Common myeloid progenitor, CD34-positive (primary cell): ENCODE measurements around the gene SEPTIN12.
"Not testable (repeated sequence)": the region's sequence is repeated elsewhere in the genome, so short reads cannot be mapped to it uniquely, and the experiment has no call there.

Source experiments
- CTCF ChIA-PET: fragments of 350-600 bp; sonication (Branson Sonifier 250); formaldehyde crosslinking; loops from one replicate; lab custom pipeline; 2021; ENCODE audit warnings: antibody characterized with exemption; lab: Charles Lee
- POLR2A ChIA-PET: fragments of 350-600 bp; sonication (Branson Sonifier 250); formaldehyde crosslinking; loops from one replicate; lab custom pipeline; 2021; ENCODE audit warnings: antibody characterized with exemption; lab: Charles Lee
- DNase-seq, 3 donors: peaks; one replicate each; pipeline versions ENCODE4 v3.0.0 to v3.0.0-alpha.2; 2013
- H3K27ac ChIP-seq, 2 experiments: 1 replicate in 1 of 2; 2 replicates in 1 of 2; pipeline ENCODE4 v1.7.0; 2013; ENCODE audit warnings: inconsistent platforms in 2 of 2, low read length in 2 of 2, mild to moderate bottlenecking in 2 of 2, low read depth in 1 of 2, moderate library complexity in 1 of 2; ENCODE audit not compliant: severe bottlenecking in 2 of 2, insufficient read depth in 1 of 2, poor library complexity in 1 of 2
- H3K27me3 ChIP-seq, 5 experiments: replicated peaks in 2 of 5; 1 replicate in 3 of 5; 2 replicates in 2 of 5; pipeline versions ENCODE4 v1.6.1 to v1.7.0; 2013; ENCODE audit warnings: low read length in 4 of 5, mild to moderate bottlenecking in 2 of 5, moderate library complexity in 2 of 5, inconsistent platforms in 1 of 5; ENCODE audit not compliant: insufficient read depth in 5 of 5, control insufficient read depth in 4 of 5
- H3K36me3 ChIP-seq, 4 experiments: 1 replicate in 2 of 4; 2 replicates in 2 of 4; pipeline versions ENCODE4 v1.6.1 to v1.7.0; 2013; ENCODE audit warnings: low read length in 3 of 4, control low read depth in 1 of 4, mild to moderate bottlenecking in 1 of 4; ENCODE audit not compliant: control insufficient read depth in 4 of 4, insufficient read depth in 4 of 4
- H3K4me1 ChIP-seq, 4 experiments: 1 replicate in 3 of 4; 2 replicates in 1 of 4; pipeline versions ENCODE4 v1.6.1 to v1.7.1; 2013; ENCODE audit warnings: low read length in 3 of 4, mild to moderate bottlenecking in 3 of 4, control low read depth in 1 of 4, inconsistent platforms in 1 of 4, moderate library complexity in 1 of 4; ENCODE audit not compliant: control insufficient read depth in 4 of 4, insufficient read depth in 4 of 4; ENCODE audit errors: control extremely low read depth in 1 of 4
- H3K4me3 ChIP-seq, 7 experiments: 1 replicate in 4 of 7; 2 replicates in 3 of 7; pipeline versions ENCODE4 v1.5.1 to v1.7.0; 2013; ENCODE audit warnings: mild to moderate bottlenecking in 7 of 7, low read length in 6 of 7, moderate library complexity in 6 of 7, inconsistent platforms in 2 of 7, low read depth in 2 of 7, control low read depth in 1 of 7; ENCODE audit not compliant: insufficient read depth in 4 of 7, control insufficient read depth in 1 of 7; ENCODE audit errors: extremely low read depth in 1 of 7
- H3K9me3 ChIP-seq, 5 experiments: 1 replicate in 4 of 5; 2 replicates in 1 of 5; pipeline versions ENCODE4 v1.6.1 to v1.7.1; 2013; ENCODE audit warnings: low read length in 4 of 5, mild to moderate bottlenecking in 2 of 5, inconsistent platforms in 1 of 5, low read depth in 1 of 5, moderate library complexity in 1 of 5; ENCODE audit not compliant: control insufficient read depth in 4 of 5, insufficient read depth in 2 of 5; ENCODE audit errors: control extremely low read depth in 1 of 5
- WGBS: methylation state at CpG from one replicate; pipeline ENCODE4 v1.1.5; 2013; ENCODE audit not compliant: insufficient coverage; 5-methylcytosine and 5-hydroxymethylcytosine counted together

SEPTIN12 gene

DNA sequence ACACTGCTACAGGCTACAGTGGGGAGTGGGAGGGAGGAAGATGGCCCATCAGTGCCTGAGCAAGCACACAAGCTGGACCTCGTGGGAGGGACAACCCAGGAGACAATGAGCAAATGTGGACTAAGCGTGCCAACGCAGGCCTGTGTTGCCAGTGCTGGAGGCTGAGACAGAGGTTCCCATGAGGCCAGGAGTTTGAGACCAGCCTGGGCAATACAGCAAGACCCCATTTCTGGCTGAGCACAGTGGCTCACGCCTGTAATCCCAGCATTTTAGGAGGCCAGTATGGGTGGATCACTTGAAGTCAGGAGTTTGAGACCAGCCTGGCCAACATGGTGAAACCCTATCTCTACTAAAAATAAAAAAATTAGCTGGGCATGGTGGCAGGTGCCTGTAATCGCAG is 49.8 kb downstream of the SEPTIN12 start:
- H3K4me3 ChIP-seq, H3K9me3 ChIP-seq, H3K27ac ChIP-seq, H3K36me3 ChIP-seq, H3K27me3 ChIP-seq, DNase-seq, CTCF ChIA-PET: not testable (repeated sequence)
- POLR2A ChIA-PET: interaction anchor here (0.6 kb wide), 1 partner anchor 70 kb away, joined by 3 read pairs; no protein-coding TSS in a partner anchor
- peaks cover 2 to 23% (median 13%) of the 10 kb centered on the region in 4 experiments for H3K4me1 ChIP-seq
- 91% methylated on average over 4 of the region's 5 CpGs for WGBS

DNA sequence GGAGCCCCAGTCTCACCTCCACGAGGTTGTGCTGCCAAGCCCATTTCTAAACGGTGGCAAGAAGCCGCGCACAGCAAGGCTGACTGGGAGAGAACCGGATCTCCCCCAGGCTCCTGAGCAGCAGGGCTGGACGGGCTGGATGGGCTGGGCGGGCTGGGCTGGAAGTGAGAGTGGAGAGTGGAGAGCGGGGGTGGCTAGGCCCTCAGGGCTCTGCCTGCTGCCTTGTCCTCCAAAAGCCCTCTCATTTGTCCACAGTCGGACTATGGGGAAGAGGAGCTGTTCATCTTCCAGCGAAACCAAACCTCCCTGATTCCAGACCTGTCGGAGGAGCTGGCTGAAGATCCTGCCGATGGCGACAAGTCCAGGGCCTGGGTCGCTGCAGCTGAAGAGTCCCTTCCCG is 50.6 kb downstream of the SEPTIN12 start:
- DNase-seq: no peak
- no peaks in the 10 kb centered on the region for H3K9me3 ChIP-seq
- CTCF ChIA-PET: no interaction called here
- H3K4me1 ChIP-seq: peaks cover 3 to 20% (median 14%) of the 10 kb centered on the region in 4 experiments
- WGBS: 95% methylated on average over 9 of the region's 15 CpGs
- POLR2A ChIA-PET: no interaction called here
- peaks cover 0 to under 1% (median 0%) of the 10 kb centered on the region in 5 experiments for H3K27me3 ChIP-seq
- H3K36me3 ChIP-seq: no peaks in the 10 kb centered on the region
- H3K27ac ChIP-seq: no peak overlapping the region
- no peak overlapping the region for H3K4me3 ChIP-seq

DNA sequence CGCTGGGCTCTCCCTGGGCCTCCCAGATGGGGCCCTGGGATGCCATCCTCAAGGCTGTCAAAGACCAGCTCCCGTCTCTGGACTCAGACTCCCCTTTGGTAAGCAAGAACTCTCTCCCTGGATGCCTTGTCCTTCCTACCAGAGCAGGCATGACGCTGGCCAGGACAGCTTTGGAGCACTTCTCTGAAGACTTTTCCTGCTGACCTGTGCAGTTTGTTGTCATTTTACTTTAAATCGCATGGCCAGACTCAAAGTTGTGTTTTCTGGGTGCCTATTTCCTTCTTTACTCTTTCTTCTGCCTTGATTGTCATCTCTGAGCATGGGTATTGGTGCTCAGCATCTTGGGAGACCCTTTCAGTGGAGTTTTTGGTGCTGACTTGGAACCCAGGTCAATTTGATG is 51.6 kb downstream of the SEPTIN12 start:
- peaks cover 0 to 5% (median under 1%) of the 10 kb centered on the region in 4 experiments for H3K36me3 ChIP-seq
- WGBS: 100% methylated on average over 4 of the region's 4 CpGs
- CTCF ChIA-PET: no interaction called here
- DNase-seq: no peak
- POLR2A ChIA-PET: no interaction called here
- peaks cover 3 to 20% (median 14%) of the 10 kb centered on the region in 4 experiments for H3K4me1 ChIP-seq
- no peak overlapping the region for H3K4me3 ChIP-seq
- H3K9me3 ChIP-seq: no peaks in the 10 kb centered on the region
- H3K27ac ChIP-seq: no peak overlapping the region
- H3K27me3 ChIP-seq: no peaks in the 10 kb centered on the region

GRCh38 chr16:4734730-4735535 is 53.2 kb downstream of the SEPTIN12 start:
- Histone ChIP-seq H3K9me3 (no peaks in the 10 kb centered on the region), H3K36me3 (peaks cover 0 to 12% (median 2%) of the 10 kb centered on the region in 4 experiments), H3K4me3 (peak overlapping the region; percentile 67 to 97 (median 94)), H3K4me1 (peaks cover 3 to 20% (median 14%) of the 10 kb centered on the region in 4 experiments), H3K27ac (peak overlapping the region in 1 of 2 experiments; percentile 81), H3K27me3 (no peaks in the 10 kb centered on the region)
- DNase-seq: peak; percentile 84 to 91 (median 91)
- ChIA-PET POLR2A (interaction anchor here (0.6 to 1.2 kb wide), 2 partner anchors 10 to 103 kb away, joined by 4 to 6 read pairs; no protein-coding TSS in a partner anchor), CTCF (interaction anchor here (0.7 to 2.4 kb wide), 10 partner anchors 13 to 112 kb away, joined by 3 to 8 read pairs (median 3); no protein-coding TSS in a partner anchor)
- 2% methylated on average over 34 of the region's 38 CpGs for WGBS

- ChIA-PET CTCF (interaction anchor here (0.6 to 2.4 kb wide), 9 partner anchors 14 to 220 kb away, joined by 3 to 8 read pairs (median 3); no protein-coding TSS in a partner anchor), POLR2A (interaction anchor here (1.2 kb wide), 1 partner anchor 9 kb away, joined by 6 read pairs; no protein-coding TSS in a partner anchor)
- Histone ChIP-seq H3K4me3 (peak within 1 kb of the TSS; percentile 67 to 97 (median 94)), H3K27ac (peak within 1 kb of the TSS; percentile 61 to 81), H3K27me3 (no peaks in the 10 kb centered on the region), H3K4me1 (peaks cover 3 to 20% (median 14%) of the 10 kb centered on the region in 4 experiments), H3K9me3 (no peaks in the 10 kb centered on the region), H3K36me3 (peaks cover 0 to 16% (median 4%) of the 10 kb centered on the region in 4 experiments)
- DNase-seq: peak; percentile 65 to 84 (median 74)
- WGBS: 0% methylated on average over 63 of the region's 70 CpGs
These were observed 53.9 kb downstream of the SEPTIN12 start, which contains the start of the genes ANKS3 and DNAAF8 for GRCh38 chr16:4734063-4734729. ANKS3 (minus strand) TSS chr16:4734271; CDS start chr16:4730149, 4,122 bp downstream. DNAAF8 (plus strand) TSS chr16:4734537; CDS start chr16:4736515, 1,978 bp downstream.

- DNase-seq: peak in 2 of 3 donors; percentile 42 to 56
- H3K4me1 ChIP-seq: peaks cover 3 to 20% (median 14%) of the 10 kb centered on the region in 4 experiments
- H3K9me3 ChIP-seq: no peaks in the 10 kb centered on the region
- H3K27me3 ChIP-seq: no peaks in the 10 kb centered on the region
- WGBS: under 1% methylated on average over 16 of the region's 19 CpGs
- H3K4me3 ChIP-seq: peak overlapping the region; percentile 67 to 97 (median 94)
- POLR2A ChIA-PET: interaction anchor here (0.6 kb wide), 1 partner anchor 142 kb away, joined by 3 read pairs; no protein-coding TSS in a partner anchor
- H3K36me3 ChIP-seq: peaks cover 2 to 20% (median 8%) of the 10 kb centered on the region in 4 experiments
- CTCF ChIA-PET: interaction anchor here (0.6 to 2.4 kb wide), 5 partner anchors 14 to 220 kb away, joined by 3 to 8 read pairs (median 3); no protein-coding TSS in a partner anchor
- peak overlapping the region; percentile 61 to 81 for H3K27ac ChIP-seq
These were observed 54.4 kb downstream of the SEPTIN12 start for GRCh38 chr16:4733747-4734062.
